Astrocyte of the spinal cord (primary cell): ENCODE results near the gene NECTIN1.
A peak's percentile ranks its signal among the peaks of the same experiment; 100 is the strongest.

Experiments used
- DNase-seq: peaks from one replicate; pipeline ENCODE4 v3.0.0; 2011; ENCODE audit warnings: low read depth, low spot score
- H3K4me3 ChIP-seq: 2 replicates; pipeline ENCODE4 v1.5.1; 2011; ENCODE audit warnings: low read depth, mild to moderate bottlenecking, low read length, moderate library complexity
- in situ Hi-C: cut with HindIII; loops from 2 replicates; pipeline ENCODE4 v1.10.0; 2017; ENCODE audit warnings: low sequenced_read_pairs
- TF ChIP-seq, protein P1 (sequence below): IDR thresholded peaks from 2 replicates; pipeline ENCODE4 v1.5.1; 2012; ENCODE audit warnings: low read depth, mild to moderate bottlenecking, low read length, inconsistent platforms

Gene NECTIN1

DNA sequence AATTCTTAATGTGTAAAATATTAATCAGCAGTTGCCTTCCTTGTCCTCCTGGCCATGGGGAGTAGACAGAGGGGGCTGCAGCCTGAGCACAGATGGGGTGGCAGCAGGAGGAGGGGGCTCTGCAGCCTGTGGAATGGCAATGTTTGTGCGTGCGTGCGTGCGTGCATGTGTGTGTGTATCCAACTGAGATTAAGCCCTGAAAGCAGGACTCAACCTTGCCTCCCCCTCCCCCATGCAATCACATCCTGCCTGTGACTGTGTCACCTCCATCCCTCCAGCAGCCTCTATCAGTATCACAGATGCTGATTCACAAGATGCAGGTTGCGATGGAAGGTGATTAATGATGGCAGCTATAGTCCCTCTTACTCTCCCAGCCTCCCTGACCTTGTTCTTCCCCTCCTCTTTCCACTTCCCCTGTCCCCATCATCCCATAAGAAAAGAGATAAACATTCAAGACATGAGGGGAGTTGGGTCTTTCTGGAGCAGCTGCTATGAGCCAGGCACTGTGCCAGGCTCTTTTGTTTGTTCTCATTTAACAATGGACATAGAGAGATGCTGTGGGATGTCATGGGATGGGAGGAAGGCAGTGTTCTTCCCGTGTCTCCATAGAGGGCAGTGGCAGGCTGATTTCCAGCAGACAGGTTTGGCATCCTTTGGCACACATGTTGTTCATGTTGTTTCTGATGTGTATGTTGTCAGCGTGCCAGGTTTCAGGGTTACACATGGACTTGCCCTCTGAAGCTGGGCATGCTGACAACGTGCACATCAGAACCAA lies 43.8 kb upstream of the NECTIN1 start:
- in situ Hi-C loops, result no loop called here
- no peak for DNase-seq

DNA sequence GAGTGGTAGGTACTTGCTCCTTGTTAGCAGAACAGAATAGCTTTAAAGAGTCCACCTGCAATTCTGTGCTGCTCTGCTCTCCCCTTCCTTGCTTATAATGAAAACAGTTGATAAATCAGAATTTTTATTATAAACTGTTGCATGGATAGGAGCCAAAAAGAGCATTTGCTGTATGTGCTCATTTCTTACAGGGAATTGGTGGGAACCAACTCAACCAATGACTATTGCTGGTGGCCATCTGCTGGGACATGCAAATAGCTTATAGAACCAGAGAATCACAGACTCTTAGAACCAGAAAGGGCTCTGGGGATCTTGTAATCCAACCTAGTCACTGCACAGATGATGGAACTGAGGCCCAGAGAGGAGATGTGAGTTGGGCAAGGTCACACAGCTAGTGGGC lies 43.1 kb upstream of the NECTIN1 start:
- in situ Hi-C loops, result no loop called here
- H3K4me3 ChIP-seq, result no peak overlapping the region
- TF ChIP-seq, protein P1, sequence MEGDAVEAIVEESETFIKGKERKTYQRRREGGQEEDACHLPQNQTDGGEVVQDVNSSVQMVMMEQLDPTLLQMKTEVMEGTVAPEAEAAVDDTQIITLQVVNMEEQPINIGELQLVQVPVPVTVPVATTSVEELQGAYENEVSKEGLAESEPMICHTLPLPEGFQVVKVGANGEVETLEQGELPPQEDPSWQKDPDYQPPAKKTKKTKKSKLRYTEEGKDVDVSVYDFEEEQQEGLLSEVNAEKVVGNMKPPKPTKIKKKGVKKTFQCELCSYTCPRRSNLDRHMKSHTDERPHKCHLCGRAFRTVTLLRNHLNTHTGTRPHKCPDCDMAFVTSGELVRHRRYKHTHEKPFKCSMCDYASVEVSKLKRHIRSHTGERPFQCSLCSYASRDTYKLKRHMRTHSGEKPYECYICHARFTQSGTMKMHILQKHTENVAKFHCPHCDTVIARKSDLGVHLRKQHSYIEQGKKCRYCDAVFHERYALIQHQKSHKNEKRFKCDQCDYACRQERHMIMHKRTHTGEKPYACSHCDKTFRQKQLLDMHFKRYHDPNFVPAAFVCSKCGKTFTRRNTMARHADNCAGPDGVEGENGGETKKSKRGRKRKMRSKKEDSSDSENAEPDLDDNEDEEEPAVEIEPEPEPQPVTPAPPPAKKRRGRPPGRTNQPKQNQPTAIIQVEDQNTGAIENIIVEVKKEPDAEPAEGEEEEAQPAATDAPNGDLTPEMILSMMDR, result no peak
- no peak for DNase-seq

More for the DNA sequence above, 43.8 kb upstream of the NECTIN1 start:
- TF ChIP-seq, protein P1, result no peak
- H3K4me3 ChIP-seq, result no peak overlapping the region

DNA sequence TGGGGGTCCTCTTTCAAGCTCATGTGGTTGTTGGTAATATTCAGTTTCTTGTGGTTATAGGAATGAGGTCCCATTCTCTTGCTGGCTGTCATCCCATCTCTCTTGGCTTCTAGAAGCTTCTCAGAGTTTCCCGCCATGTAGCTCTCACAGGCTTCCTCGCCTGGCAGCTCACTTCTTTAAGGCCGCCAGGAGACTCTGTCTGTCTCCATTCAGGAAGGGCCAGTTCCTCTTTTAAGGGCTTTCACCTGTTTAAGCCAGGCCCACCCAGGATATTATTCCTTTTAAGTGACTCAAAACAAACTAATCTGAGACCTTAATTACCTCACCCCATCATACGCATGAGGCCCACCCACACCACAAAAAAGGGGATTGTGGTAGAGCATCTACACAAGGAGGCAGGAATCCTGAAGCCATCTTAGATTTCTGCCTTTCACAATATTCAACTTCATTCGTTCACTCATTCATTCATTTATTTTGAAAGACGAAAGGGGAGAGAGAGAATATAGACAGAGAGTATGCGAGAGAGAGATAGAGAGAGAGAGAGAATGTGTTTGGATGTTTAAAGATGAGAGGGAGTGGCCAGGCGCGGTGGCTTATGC lies 42.3 kb upstream of the NECTIN1 start:
- DNase-seq, result no peak
- TF ChIP-seq, protein P1, result no peak
- H3K4me3 ChIP-seq, result no peak overlapping the region
- in situ Hi-C loops, result no loop called here

DNA sequence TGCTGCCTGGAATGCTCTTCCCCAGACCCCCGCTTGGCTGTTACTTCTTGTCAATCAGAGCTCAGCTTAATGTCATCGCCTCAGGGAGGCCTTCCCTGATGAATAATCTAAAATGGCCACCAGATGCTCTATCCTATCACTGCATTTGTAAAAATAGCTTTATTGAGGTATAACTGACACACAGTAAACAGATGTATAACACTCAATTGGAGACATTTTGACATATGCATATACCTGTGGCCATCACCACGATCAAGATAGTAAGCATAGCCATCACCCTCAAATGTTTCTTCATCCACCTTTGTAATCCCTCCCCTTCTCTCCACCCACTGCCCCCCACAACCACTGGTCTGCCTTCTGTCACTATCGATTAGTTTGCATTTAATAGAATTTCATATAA lies 36.6 kb upstream of the NECTIN1 start:
- DNase-seq, result no peak
- H3K4me3 ChIP-seq, result no peak overlapping the region
- in situ Hi-C loops, result no loop called here
- TF ChIP-seq, protein P1, result no peak

DNA sequence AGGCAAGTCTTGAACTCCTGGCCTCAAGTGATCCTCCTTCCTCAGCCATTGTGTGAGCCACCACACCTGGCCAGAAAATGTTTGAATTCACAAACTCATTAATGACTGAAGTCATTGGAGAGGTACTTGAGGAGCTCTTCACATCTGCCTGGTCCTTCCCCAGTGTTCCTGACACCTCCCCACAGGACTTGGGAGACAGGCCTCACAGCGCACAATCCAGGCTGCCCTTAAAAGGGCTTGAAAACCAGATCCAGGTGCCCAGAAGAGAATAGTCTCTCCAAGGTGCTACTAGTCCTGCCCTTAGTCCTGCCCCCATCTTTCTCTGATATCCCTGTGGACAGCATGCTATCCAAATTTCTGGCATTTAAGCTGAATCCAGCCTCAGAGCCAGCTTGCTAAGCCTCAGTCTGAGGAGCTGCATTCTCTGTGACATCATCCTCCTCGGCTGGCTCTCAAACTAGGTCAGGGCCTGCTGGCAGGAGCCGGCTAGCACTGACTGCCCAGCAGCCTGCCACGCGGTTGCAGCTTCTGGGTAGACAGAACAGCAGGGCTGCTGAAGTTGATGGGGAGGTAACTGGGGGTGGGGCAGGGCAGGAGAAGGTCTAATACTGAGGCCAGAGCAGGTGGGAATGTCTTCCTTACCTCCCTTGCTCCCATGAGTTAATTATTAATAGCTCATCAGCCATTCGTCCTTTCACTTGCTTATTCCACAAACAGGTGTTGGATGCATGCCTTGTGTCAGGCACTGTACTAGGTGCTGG lies 35.3 kb upstream of the NECTIN1 start:
- in situ Hi-C loops, result no loop called here
- TF ChIP-seq, protein P1, result no peak
- DNase-seq, result peak; percentile 21
- no peak overlapping the region for H3K4me3 ChIP-seq

DNA sequence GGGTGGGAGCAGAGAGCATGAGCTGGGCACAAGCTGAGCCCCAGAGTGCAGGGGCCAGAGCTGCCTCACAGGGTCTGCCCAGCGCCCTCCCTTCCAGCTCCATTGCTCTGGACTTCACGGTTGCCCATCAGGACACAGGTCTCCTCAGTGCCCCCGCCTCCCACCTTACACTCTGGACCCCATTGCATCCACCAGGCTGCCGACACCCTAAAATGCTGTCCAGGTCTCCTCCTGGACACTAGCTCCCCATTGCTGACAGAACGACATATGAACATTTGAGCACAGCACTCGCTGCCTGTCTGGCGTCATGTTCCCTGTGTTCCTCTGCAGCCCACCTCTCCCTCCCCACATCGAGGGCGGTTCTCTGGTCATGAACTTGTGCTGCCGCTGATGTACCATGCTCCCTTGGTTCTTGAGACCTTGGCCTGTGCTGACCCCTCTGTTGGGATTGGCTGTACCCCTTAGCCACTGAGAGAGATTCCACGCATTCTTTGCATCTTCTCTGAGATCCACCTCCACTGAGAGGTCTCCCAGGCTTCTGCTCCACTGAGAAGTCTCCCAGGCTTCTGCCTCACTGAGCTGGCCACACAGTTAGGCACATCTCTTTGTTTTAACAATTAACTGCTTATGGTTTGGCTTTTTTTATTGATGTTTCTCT lies 34.2 kb upstream of the NECTIN1 start:
- in situ Hi-C loops, result no loop called here
- no peak for DNase-seq
- no peak overlapping the region for H3K4me3 ChIP-seq

More for the DNA sequence above, 34.2 kb upstream of the NECTIN1 start:
- TF ChIP-seq, protein P1, result no peak
